GM10266 (cell line): Measurements from ENCODE around the gene UROD.

Source experiments
- DNase-seq: peaks from one replicate; pipeline ENCODE4 v3.0.0; 2012; ENCODE audit errors: extremely low spot score
- TF ChIP-seq, protein P1 (sequence below): IDR thresholded peaks from 2 replicates; pipeline ENCODE4 v1.5.1; 2012; ENCODE audit warnings: mild to moderate bottlenecking, low read depth; ENCODE audit not compliant: control insufficient read depth, insufficient read depth; ENCODE audit errors: missing control alignments

The UROD gene

DNA sequence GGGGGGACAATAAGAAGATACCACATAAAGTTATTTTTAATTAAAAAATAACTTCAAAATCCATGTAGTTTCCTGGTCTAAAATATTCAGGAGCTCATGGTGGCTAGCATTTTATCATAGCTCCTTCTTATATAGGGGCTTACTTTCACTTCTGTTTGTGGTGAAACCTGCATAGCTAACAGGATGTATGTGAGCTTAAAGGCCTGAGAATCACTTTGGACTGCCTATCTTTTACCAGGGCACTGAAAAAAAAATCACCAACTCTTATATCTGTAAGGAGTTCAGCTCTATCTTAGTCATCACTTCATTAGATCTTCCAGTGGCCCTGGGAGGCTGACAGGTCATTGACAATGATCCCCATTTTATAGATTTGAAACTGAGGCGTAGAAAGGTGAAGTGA is 21.3 kb downstream of the UROD start:
- no peak for DNase-seq
- TF ChIP-seq, protein P1, sequence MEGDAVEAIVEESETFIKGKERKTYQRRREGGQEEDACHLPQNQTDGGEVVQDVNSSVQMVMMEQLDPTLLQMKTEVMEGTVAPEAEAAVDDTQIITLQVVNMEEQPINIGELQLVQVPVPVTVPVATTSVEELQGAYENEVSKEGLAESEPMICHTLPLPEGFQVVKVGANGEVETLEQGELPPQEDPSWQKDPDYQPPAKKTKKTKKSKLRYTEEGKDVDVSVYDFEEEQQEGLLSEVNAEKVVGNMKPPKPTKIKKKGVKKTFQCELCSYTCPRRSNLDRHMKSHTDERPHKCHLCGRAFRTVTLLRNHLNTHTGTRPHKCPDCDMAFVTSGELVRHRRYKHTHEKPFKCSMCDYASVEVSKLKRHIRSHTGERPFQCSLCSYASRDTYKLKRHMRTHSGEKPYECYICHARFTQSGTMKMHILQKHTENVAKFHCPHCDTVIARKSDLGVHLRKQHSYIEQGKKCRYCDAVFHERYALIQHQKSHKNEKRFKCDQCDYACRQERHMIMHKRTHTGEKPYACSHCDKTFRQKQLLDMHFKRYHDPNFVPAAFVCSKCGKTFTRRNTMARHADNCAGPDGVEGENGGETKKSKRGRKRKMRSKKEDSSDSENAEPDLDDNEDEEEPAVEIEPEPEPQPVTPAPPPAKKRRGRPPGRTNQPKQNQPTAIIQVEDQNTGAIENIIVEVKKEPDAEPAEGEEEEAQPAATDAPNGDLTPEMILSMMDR = no peak

DNA sequence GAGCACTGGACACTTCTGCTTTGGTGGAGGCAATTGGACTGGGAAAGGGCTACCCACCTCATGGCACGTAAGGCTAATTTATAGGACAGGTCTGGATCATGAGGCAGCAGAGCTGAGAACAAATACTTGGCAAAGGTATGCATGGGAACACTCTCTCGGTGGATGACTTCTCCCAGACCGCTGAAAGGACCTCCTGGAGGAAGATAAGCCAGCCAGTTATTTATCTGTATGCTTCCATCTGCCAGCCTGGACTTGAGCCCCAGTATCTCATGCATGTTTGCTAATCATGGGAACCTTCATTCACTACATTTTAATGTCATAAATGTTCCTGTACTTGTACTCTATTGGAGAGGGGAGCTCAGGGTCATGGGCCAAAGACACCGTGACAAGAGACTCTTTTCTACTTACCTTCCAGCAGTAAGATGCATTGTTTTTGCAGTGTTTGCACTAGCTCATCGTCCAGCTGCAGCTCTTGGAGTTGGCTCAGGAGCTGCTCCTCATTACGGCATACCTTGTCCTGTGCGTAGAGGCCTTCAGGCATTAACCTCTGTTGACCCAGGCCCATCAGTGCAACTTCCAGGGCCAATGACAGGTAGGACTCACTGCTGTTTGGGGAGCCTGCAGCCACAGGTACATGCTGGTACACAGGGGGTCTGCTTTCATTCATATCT is 23.7 kb downstream of the UROD start:
- TF ChIP-seq, protein P1 = no peak
- DNase-seq = no peak

DNA sequence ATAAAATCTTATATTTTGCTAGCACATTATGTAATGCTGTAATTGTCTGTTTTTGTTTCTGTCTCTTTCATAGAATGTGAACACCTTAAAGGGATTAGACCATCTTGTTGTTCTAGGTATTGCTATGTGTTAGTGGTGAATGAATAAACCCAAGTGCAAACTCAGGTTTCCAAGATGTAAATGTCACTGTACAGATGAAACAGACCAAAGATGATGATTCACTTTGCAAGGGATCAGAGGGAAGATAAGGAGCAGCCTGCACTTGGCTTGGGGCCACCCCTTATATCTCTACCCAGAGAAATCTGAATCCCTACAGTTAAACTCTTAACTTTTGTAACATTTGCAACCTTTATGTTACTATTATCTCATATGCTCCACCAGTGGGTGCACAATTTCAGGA is 25.4 kb downstream of the UROD start:
- TF ChIP-seq, protein P1 = no peak
- DNase-seq = no peak

DNA sequence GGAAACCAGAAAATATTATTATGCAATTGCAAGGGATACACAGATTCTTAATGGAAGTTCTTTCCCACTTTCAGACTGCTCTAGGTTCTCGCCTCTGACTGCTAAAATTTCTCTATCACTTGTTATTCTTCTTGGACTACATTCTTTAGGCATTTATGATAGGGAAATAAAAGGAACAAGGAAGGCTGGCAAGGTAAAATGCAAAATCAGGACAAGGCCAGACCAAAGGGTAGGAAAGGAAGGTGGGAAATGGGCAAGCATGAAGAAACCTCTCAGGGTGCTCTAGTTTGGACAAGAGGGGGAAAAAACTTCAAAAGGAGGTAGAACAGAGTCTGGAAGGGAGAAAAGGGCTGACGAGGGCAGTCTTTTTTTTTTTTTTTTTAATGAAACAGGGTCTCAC is 26.2 kb downstream of the UROD start:
- DNase-seq = no peak
- TF ChIP-seq, protein P1 = no peak

DNA sequence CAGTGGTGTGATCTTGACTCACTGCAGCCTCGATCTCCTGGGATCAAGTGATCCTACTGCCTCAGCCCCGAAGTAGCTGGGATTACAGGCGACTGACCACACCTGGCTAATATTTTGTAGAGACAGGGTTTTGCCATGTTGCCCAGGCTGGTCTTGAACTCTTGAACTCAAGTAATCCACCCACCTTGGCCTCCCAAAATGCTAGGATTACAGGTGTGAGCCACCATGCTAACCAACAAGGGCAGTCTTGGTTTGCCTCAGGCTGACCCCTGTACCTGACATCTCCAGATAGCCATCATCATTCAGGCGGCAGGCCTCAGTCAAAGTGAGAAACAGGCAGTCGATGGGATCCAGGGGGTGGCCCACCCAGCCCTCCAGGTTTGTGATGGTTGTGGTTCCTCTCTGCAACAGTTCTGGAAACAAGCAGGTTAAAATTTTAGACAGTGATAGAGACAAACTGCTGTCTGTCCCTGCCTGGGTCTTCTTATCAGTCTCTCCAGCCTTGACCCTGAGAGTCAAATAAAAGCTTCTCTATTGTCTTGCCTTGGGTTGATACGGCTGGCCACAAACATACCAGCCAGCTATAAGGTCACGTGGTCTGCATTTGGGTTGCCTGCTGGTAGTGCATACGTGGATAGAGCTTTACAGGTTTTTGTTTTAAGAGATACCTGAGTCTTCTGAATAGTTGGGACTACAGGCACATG is 26.8 kb downstream of the UROD start:
- TF ChIP-seq, protein P1 = no peak
- no peak for DNase-seq

DNA sequence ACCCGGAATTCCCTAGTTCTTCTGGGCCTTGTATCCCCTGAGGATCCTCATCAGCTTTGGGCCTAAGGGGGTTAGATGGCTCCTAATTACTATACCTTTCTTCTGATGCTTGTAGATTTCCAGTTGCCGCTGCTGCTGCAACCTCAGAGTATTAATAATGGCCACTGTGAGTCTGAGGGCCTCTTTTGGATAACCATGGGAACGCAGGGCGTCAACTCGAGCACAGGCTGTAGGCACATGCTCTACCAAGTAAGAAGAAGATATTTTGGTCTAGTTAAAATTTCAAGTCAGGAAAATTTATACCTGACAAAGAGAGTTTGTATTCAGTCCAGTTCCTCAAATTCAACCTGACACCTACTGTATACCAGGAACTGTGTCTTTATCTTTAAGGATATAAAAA is 28.2 kb downstream of the UROD start:
- TF ChIP-seq, protein P1 = no peak
- DNase-seq = no peak

DNA sequence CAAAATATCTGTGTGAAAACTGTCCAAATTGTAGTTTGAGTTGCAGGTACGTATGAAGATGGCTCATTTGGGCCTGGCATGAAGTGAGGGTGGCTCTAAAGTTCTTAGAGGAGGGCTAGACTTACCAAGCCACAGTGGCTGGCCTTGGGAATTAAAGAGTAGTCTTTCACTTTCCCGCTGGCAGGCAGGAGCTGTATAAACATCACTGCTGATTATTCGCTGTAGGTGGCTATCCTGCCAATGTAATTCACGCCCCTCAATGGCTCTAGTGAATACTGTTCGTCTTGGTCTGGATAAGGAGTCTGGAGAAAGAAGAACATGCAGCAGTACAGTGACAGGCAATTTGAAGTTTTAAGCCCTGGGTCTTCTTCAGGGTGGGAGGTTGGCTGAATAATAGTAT is 31.0 kb downstream of the UROD start:
- DNase-seq = no peak
- TF ChIP-seq, protein P1 = no peak
